Nephron progenitor cell (in vitro differentiated cells): ENCODE measurements around the gene YWHAG.
"Not testable (repeated sequence)": the region's sequence is repeated elsewhere in the genome, so short reads cannot be mapped to it uniquely, and the experiment has no call there.

Experiments used
- DNase-seq: peaks from one replicate; pipeline ENCODE4 v3.0.0; 2021
- H3K27ac Mint-ChIP-seq: 2 replicates; pipeline ENCODE4 v1.8.0; 2021; ENCODE audit warnings: mild to moderate bottlenecking, moderate library complexity, mixed read lengths
- H3K27me3 Mint-ChIP-seq: 2 replicates; pipeline ENCODE4 v1.8.0; 2021; ENCODE audit warnings: mild to moderate bottlenecking, low read depth, mixed read lengths; ENCODE audit not compliant: poor library complexity
- H3K36me3 Mint-ChIP-seq: 2 replicates; pipeline ENCODE4 v1.8.0; 2021; ENCODE audit warnings: low read depth, mixed read lengths
- H3K4me1 Mint-ChIP-seq: 2 replicates; pipeline ENCODE4 v1.8.0; 2021; ENCODE audit warnings: mixed read lengths
- H3K4me3 Mint-ChIP-seq: 2 replicates; pipeline ENCODE4 v1.8.0; 2021; ENCODE audit warnings: mild to moderate bottlenecking, moderate library complexity, mixed read lengths
- H3K9me3 Mint-ChIP-seq: 2 replicates; pipeline ENCODE4 v1.8.0; 2021; ENCODE audit warnings: mild to moderate bottlenecking, moderate library complexity, mixed read lengths
- TF ChIP-seq, protein P1 (sequence below): fragments of 200-600 bp; sonication (generic); IDR thresholded peaks from 2 replicates; pipeline ENCODE4 v1.5.0; 2021; ENCODE audit warnings: antibody characterized with exemption

Gene YWHAG

DNA sequence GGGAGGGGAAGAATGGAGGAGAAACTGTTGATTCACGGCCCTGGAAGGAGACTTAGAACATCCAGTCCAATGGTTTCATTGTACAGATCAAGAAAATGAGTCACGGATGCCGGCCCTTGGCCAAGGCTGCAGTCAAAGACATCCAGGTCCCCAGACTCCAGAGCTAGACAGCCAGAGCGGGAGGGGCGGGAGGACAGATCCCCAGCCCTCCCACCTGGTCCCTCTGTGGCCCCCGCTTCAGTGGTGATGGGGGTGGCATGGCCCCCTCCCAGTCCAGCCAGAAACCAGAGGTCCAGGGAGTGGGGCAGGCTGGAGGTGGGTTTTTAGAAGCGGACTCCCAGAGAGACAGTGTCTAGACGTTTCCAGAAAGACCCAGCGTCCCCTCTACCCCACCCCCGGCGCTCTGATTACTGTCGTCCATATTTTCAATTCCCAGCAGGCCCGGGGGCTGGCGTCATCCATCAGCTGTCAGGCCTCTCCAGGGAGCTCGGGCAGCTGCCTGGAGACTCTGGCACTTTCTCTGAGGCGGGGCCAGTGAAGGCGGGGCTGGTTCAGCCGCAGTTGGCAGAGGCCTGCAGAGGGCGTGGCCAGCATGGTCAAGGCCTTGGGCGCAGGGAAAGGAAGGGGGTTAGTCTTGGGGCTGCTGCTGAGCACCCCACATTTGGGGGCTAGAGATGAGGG, 64.3 kb downstream of the YWHAG start:
- DNase-seq = peak; percentile 79
- Mint-ChIP-seq H3K27me3 (peaks cover 41% of the 10 kb centered on the region), H3K4me1 (peaks cover 58% of the 10 kb centered on the region), H3K36me3 (no peaks in the 10 kb centered on the region), H3K27ac (no peak overlapping the region), H3K4me3 (no peak overlapping the region), H3K9me3 (no peaks in the 10 kb centered on the region)
- TF ChIP-seq, protein P1, sequence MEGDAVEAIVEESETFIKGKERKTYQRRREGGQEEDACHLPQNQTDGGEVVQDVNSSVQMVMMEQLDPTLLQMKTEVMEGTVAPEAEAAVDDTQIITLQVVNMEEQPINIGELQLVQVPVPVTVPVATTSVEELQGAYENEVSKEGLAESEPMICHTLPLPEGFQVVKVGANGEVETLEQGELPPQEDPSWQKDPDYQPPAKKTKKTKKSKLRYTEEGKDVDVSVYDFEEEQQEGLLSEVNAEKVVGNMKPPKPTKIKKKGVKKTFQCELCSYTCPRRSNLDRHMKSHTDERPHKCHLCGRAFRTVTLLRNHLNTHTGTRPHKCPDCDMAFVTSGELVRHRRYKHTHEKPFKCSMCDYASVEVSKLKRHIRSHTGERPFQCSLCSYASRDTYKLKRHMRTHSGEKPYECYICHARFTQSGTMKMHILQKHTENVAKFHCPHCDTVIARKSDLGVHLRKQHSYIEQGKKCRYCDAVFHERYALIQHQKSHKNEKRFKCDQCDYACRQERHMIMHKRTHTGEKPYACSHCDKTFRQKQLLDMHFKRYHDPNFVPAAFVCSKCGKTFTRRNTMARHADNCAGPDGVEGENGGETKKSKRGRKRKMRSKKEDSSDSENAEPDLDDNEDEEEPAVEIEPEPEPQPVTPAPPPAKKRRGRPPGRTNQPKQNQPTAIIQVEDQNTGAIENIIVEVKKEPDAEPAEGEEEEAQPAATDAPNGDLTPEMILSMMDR = no peak

DNA sequence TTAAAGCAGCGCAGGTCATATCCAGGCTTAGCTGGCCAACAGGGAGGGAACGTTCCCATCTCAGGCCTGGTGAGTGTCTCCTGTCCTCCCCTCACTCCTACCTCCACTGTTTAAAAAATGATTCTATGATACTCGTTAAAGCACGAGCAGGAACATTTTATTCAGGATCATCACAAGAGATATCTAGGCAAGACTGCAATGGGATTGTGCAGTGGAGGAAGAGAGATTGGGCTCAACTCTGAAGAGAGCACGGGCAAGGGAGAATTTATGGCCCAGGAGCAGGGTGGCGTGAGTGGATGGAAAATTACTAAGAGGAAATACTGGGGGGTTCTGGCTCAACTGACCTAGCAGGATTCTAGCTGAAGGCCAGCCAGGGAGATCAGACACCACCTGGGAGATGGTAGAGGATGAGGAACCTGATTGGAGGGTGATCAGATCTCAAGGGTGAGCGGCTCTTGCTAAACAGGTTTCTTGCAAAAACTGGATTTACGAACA, 65.3 kb downstream of the YWHAG start:
- peaks cover 54% of the 10 kb centered on the region for H3K4me1 Mint-ChIP-seq
- peaks cover 38% of the 10 kb centered on the region for H3K27me3 Mint-ChIP-seq
- H3K27ac Mint-ChIP-seq = peak overlapping the region; percentile 25
- H3K9me3 Mint-ChIP-seq = no peaks in the 10 kb centered on the region
- no peak for DNase-seq
- TF ChIP-seq, protein P1 = no peak
- peak overlapping the region; percentile 1 for H3K4me3 Mint-ChIP-seq
- H3K36me3 Mint-ChIP-seq = no peaks in the 10 kb centered on the region

DNA sequence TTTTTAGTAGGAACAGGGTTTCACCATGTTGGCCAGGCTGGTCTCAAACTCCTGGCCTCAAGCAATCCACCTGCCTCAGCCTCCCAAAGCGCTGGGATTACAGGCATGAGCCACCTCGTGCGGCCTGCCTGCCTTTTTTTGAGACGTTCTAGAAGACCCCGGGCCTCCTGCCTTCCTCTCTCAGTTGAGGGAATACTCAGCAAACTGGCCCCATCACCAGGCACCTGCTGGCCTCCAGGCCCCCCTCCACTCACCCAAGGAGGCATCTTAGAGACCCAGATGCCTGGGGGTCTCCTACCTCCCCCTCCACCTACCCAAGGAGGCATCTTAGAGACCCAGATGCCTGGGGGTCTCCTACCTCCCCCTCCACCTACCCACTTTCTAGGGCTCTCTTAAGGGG, 65.9 kb downstream of the YWHAG start:
- not testable (repeated sequence) for H3K4me3 Mint-ChIP-seq, H3K9me3 Mint-ChIP-seq, DNase-seq, H3K27ac Mint-ChIP-seq, H3K36me3 Mint-ChIP-seq
- peaks cover 38% of the 10 kb centered on the region for H3K27me3 Mint-ChIP-seq
- peaks cover 54% of the 10 kb centered on the region for H3K4me1 Mint-ChIP-seq

DNA sequence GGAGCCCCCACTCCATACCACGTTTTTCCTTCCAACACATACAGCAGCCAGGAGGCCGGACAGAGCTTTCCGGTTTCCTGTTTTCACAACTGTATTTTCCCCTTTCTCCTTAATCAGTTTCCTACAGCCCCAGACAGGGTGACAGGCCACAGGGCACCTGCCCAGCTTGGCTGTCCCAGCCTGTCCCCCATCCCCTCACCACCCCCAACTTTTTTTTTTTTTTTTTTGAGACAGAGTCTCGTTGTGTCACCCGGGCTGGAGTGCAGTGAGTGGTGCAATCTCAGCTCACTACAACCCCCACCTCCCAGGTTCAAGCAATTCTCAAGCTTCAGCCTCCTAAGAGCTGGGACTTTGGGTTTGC, 66.6 kb downstream of the YWHAG start:
- Mint-ChIP-seq H3K36me3 (no peaks in the 10 kb centered on the region), H3K9me3 (no peaks in the 10 kb centered on the region), H3K27me3 (peaks cover 32% of the 10 kb centered on the region), H3K27ac (no peak overlapping the region), H3K4me3 (no peak overlapping the region), H3K4me1 (peaks cover 51% of the 10 kb centered on the region)
- DNase-seq = no peak
- TF ChIP-seq, protein P1 = no peak

DNA sequence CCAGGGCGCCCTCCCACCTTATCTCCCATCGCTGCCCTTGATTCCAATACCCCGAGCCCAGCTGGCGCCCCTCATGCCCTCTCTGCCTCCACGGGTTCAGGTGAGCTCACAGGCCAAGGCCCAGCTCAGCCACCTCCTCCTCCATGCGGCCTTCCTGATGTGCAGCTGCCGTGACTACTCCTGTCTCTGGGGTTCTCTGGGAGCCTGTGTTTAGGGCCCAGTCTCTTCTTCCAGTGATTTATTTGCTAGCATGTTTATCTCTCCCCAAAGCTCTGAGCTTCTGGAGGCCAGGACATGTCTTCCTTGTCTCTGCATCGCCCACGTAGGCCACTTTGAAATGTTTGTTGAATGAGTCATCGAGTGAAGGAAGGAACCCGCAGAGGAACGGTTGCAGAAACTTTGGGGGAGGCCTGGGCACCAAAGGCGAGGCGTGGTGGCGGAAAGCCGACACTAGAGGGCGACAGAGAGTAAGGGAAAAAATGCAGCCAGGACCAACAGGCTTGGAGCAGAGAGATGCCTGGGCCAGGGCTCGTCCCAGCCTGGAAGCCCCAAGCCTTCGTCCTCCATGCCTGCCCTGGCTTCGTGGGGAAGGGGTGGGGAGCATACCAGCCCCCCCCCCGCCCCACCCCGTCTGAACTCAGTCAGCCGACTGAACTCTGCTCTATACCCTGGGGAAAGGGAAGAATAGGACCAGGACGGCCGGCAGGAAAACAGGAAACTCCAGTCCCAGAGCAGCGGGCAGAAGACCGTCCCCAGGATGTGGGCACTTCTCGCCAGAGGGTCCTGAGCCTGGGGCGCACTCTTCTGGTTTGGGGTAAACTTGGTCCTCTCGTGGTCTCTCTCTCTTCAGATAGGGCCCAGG, 67.2 kb downstream of the YWHAG start:
- H3K4me3 Mint-ChIP-seq = no peak overlapping the region
- H3K4me1 Mint-ChIP-seq = peaks cover 46% of the 10 kb centered on the region
- H3K27ac Mint-ChIP-seq = no peak overlapping the region
- TF ChIP-seq, protein P1 = peak; percentile 98
- peak; percentile 92 for DNase-seq
- H3K9me3 Mint-ChIP-seq = no peaks in the 10 kb centered on the region
- H3K36me3 Mint-ChIP-seq = no peaks in the 10 kb centered on the region
- H3K27me3 Mint-ChIP-seq = peaks cover 35% of the 10 kb centered on the region

DNA sequence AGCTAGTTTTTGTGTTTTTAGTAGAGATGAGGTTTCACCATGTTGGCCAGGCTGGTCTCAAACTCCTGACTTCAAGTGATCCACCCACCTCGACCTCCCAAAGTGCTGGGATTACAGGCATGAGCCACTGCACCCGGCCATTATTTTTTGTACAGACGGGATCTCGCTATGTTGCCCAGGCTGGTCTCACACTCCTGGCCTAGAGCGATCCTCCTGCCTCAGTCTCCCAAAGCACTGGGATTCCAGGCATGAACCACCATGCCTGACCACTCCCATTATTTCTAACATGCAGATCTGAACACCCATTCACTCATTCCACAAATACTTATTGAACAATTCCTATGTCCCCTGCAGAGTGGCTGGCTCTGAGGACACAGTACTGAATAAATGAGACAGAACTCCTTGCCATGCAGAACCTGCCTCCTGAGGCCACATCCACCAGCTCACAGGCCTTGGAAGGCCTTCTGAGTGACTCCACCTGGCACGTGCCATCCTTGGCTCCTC, 67.9 kb downstream of the YWHAG start:
- not testable (repeated sequence) for H3K27ac Mint-ChIP-seq, H3K36me3 Mint-ChIP-seq, H3K9me3 Mint-ChIP-seq, H3K4me3 Mint-ChIP-seq, DNase-seq
- Mint-ChIP-seq H3K4me1 (peaks cover 48% of the 10 kb centered on the region), H3K27me3 (peaks cover 39% of the 10 kb centered on the region)
